GM19025 (cell line): ENCODE results near the gene SERINC2.
A peak's percentile ranks its signal among the peaks of the same experiment; 100 is the strongest.

ENCODE experiments used
- ATAC-seq: cut with Tn5 transposase; IDR thresholded peaks from one replicate; pipeline ENCODE4 v1.9.1; 2021; ENCODE audit warnings: mild to moderate bottlenecking, low read depth, moderate library complexity; ENCODE audit not compliant: unreplicated experiment

SERINC2 gene

GRCh38 chr1:31412205-31412604 is 808 bp upstream of the SERINC2 start:
- no peak for ATAC-seq

DNA sequence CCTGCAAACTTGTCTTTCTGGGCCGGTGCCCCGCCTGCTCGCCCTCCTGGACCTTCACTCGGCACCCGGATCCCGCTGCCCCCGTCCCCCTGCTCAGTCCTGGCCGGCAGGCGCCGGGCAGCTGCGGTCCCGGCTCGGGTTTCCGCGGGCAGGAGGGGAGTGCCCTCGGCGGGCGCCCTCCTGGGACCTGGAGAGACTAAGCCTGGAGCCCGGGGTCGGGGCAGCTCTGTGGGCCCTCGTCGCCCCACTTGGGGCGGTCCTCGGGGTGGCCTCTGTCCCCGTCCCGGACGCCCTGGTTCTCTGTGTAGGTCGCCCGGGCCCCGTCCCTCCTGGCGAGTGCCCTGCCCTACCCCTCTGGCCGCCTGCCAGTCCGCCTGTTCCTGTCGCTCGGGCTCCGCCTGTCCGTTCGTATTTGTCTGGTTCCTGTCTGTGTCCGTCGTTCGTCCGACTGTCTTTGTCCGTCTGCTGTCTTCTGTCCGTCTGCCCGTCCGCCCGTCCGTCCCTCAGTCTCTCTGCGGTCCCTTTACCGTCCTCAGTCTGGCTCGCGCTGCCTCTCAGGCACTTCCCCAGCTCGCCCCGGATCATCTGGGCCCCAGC is 490 bp downstream of the SERINC2 start:
- no peak for ATAC-seq

DNA sequence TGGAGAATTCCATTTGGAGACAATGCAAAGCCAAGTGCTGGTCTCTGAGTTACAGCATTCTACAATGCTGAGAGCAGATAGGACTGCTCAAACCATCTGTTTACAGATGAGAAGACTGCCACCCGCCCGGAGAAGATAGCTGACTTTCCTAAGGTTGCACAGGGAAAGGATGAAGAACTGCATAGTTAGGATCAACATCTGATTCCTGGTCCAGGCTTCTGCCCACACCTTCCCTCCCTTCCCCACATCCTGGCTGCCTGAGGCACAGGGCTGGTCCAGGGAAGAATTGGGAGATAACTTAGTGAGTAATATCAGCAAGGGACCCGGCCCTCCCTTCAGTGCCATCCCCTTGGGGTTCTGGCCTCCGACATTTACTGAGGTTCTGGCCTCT is 2.0 kb downstream of the SERINC2 start:
- no peak for ATAC-seq

DNA sequence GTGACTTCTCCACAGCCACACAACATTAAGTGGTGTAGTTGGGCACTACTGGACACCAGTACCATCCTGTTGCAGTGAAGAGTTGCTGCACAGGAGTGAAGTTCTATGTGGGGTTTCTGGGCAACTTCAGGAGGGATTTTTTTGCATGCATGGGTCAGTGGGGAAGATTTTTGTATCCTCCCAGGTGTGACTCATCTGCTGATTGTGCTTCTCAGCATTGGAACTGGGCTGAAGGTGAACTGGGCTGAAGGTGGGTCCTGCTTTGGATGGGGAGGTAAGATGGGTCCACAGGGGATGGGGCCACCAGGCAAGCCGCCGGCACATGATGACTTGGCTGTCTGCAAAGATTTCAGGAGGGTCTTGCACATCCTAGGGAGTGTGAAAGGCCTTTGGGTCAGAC is 2.6 kb downstream of the SERINC2 start:
- ATAC-seq: no peak

DNA sequence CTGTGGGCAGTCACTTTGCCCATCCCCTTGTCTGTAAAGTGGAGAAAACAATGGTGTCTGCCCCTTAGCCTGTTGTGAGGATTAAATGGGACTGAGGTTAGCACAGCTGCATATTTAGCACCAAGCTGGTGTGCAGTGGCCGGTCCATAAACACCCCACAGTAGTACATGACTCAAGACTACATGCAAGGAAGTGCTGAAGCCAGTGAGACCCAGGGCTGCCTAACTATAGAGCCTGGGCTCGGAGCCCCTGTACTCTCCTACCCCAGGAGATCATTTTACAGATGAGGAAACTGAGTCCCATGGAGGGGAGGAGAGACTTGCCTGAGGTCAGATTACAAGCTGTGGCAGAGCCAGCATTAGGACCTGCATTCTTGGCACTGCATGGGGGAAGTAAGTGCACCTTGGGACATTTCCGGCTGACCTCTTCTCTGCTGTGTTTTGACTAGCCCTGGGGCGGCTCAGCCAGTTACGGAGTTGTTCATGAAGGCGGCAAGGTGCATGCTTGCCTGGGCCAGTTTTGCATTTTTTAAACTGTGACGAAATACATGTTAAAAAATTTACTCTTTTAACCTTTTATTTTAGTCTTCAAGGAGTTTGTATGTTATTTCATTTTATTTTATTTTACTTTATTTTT is 3.2 kb downstream of the SERINC2 start:
- no peak for ATAC-seq

- ATAC-seq: no peak
Measured at GRCh38 chr1:31417148-31417547, 4.1 kb downstream of the SERINC2 start.

DNA sequence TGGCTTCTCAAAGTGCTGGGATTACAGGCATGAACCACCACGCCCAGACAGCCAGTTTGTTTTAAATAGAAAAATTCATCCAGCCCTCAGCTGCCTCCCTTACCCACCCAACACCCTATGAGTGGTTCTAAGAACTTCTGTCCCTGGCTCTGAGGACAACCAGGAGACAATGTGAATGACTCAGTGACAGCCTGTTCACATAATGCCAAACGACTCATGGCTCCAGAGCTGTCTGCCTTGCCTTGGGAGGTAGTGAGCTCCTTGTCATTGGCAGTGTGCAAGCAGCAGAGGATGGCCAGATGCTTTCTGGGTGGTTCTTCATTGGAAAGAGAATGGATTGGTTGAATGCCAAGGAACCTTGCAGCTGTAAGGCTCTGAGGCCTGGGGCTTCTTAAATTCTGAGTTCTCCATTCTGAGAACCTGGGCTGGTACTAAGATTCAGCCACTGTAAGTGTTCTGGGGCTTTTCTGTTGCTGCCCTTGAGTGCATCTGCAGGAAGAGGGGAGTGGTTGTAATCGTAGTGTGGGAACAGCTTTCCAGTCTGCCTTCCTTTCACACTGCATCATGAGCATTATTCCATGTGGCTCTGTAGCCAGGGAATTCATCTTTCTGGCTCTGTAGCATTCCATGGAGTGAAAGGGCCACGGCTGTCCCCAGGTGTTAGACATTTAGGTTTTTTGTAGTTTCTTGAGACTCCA is 5.8 kb downstream of the SERINC2 start:
- no peak for ATAC-seq

DNA sequence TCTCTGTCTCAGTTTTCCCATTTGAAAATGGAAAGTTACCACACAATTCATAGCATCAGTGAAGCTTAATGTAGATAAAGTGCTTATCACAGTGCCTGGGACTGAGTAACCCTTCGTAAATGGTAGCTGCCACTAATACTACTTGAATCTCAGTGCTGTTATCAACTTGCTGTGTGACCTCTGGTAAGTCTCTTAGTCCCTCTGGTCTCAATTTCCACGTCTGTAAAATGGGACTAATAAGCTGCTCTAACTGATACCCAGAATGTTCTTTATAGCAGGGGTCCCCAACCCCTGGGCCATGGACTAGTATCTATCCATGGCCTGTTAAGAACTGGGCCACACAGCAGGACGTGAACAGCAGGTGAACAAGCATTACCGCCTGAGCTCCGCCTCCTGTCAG is 7.7 kb downstream of the SERINC2 start:
- ATAC-seq: no peak

- ATAC-seq: no peak
Measured at GRCh38 chr1:31421371-31422040, 8.5 kb downstream of the SERINC2 start.

DNA sequence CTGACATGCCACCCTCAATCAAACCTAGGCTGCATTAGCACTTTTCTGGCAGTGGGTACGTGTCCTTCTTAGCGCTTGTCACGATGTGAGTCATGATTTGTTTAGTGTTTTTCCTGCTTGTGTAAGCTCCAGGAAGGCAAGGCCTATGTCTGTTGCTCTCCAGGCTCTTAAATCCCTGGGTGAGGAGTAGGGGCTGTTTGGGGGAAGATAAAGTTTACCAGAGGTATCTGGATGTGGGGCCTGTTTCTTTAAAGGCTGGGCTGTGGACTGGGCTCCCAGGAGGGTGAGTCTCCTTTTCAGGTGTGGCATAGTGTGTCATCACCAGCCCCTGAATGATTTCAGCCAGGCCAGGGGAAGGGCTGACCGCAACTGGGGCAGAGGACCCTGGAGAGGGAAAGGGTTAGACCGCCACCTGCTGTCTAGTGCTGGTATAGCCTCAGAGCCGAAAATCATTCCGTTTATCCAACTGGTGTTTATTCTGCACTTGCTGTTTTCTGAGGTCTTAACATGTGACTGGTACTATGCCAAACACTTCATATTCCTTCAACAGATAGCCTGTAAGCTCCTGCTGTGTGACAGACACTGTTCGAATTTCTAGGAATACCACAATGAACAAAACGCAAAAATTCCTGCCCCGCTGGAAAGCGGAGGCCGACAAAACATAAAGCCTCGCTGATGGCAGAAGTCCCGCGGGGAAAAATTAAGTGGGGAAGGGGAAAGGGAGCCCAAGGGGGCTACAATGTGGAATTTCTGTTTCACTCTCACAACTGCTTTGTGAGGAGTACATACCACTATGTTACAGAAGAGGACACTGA is 9.7 kb downstream of the SERINC2 start:
- ATAC-seq: no peak

- peak; percentile 84 for ATAC-seq
Measured at GRCh38 chr1:31423418-31423947, 10.5 kb downstream of the SERINC2 start.

DNA sequence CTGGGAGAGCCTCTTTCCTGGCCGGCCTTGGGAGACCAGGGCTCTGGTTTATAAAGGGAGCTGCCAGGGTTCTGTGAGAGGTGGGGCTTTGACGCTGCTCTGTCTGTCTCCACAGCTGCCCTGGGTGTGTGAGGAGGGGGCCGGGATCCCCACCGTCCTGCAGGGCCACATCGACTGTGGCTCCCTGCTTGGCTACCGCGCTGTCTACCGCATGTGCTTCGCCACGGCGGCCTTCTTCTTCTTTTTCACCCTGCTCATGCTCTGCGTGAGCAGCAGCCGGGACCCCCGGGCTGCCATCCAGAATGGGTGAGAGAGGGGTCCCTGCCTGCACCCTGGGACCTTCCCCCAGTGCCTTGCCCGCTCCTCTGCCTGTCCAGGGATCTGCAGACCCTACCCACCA is 11.6 kb downstream of the SERINC2 start:
- ATAC-seq: no peak

GRCh38 chr1:31425301-31426081 is 12.5 kb downstream of the SERINC2 start:
- no peak for ATAC-seq

DNA sequence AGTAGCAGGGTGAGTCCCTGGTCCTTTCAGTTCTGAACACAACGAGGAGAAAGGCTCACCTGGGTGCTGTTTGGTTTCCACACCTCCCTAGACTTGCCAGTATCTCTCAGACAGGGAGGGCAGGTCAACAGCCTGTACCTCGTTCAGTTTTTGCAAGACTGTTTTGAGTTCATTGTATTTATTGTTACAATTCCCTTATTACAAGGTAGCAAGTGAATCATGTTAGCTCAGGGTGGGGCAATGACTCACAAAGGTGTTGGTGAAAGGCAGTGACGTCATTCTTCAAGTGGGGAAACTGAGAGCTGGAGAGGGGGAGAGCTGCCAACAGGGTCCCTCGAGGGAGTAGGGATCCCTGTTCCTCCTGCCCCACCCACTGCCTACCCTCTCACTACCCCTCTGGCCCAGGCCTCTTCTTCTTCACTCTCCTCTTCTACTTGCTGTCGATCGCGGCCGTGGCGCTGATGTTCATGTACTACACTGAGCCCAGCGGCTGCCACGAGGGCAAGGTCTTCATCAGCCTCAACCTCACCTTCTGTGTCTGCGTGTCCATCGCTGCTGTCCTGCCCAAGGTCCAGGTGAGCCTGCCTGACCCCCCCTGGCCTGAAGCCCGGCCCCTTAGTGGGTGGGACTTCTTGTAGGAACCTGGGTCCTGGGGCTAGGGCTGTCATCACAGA is 13.4 kb downstream of the SERINC2 start:
- no peak for ATAC-seq

- no peak for ATAC-seq
Measured at GRCh38 chr1:31427322-31427721, 14.3 kb downstream of the SERINC2 start.

GRCh38 chr1:31428436-31429221 is 15.6 kb downstream of the SERINC2 start:
- ATAC-seq: no peak

GRCh38 chr1:31429583-31429982 is 16.6 kb downstream of the SERINC2 start:
- no peak for ATAC-seq
